ENCODE results near the gene OR51S1. TPM values are rescaled to one million over a fixed set of nuclear protein-coding genes. Genes with fewer than 3 reads are reported as not detected.

The OR51S1 gene
- total RNA-seq, 1 donor from 2014 or later, result not detected

- H3K4me3 Mint-ChIP-seq, result no peak overlapping the region
- DNase-seq (ENCODE audit: low spot score in 2 of 2, unreplicated experiment in 2 of 2), result no peak
- H3K9me3 Mint-ChIP-seq, result no peaks in the 10 kb centered on the region
- H3K27ac Mint-ChIP-seq, result no peak overlapping the region
- no peaks in the 10 kb centered on the region for H3K36me3 Mint-ChIP-seq
- TF ChIP-seq, protein P1, sequence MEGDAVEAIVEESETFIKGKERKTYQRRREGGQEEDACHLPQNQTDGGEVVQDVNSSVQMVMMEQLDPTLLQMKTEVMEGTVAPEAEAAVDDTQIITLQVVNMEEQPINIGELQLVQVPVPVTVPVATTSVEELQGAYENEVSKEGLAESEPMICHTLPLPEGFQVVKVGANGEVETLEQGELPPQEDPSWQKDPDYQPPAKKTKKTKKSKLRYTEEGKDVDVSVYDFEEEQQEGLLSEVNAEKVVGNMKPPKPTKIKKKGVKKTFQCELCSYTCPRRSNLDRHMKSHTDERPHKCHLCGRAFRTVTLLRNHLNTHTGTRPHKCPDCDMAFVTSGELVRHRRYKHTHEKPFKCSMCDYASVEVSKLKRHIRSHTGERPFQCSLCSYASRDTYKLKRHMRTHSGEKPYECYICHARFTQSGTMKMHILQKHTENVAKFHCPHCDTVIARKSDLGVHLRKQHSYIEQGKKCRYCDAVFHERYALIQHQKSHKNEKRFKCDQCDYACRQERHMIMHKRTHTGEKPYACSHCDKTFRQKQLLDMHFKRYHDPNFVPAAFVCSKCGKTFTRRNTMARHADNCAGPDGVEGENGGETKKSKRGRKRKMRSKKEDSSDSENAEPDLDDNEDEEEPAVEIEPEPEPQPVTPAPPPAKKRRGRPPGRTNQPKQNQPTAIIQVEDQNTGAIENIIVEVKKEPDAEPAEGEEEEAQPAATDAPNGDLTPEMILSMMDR (IDR thresholded peaks at IDR 0.05; ENCODE audit: unreplicated experiment), result no peak
- no peaks in the 10 kb centered on the region for H3K4me1 Mint-ChIP-seq
- no peaks in the 10 kb centered on the region for H3K27me3 Mint-ChIP-seq (ENCODE audit: low read depth)
Observed at GRCh38 chr11:4830346-4830745, 18.7 kb downstream of the OR51S1 start.

- Mint-ChIP-seq H3K27ac (no peak overlapping the region), H3K9me3 (no peaks in the 10 kb centered on the region), H3K27me3 (ENCODE audit: low read depth) (peaks cover 2% of the 10 kb centered on the region), H3K36me3 (no peaks in the 10 kb centered on the region), H3K4me3 (no peak overlapping the region), H3K4me1 (no peaks in the 10 kb centered on the region)
- TF ChIP-seq, protein P1 (IDR thresholded peaks at IDR 0.05; ENCODE audit: unreplicated experiment), result no peak
- DNase-seq (ENCODE audit: low spot score in 2 of 2, unreplicated experiment in 2 of 2), result no peak
Observed at GRCh38 chr11:4826425-4826824, 22.6 kb downstream of the OR51S1 start.

- peaks cover 4% of the 10 kb centered on the region for H3K27me3 Mint-ChIP-seq (ENCODE audit: low read depth)
Observed at GRCh38 chr11:4825132-4825531, 23.9 kb downstream of the OR51S1 start.

GRCh38 chr11:4821021-4821420 lies 28.0 kb downstream of the OR51S1 start, which contains the start of gene OR51F2:
Gene OR51F2 (plus strand): TSS chr11:4821321. CDS start chr11:4821422, 101 bp downstream.
- TF ChIP-seq, protein P1 (IDR thresholded peaks at IDR 0.05; ENCODE audit: unreplicated experiment), result no peak
- no peak within 1 kb of the TSS for H3K4me3 Mint-ChIP-seq
- no peaks in the 10 kb centered on the region for H3K36me3 Mint-ChIP-seq
- DNase-seq (ENCODE audit: low spot score in 2 of 2, unreplicated experiment in 2 of 2), result no peak
- H3K27ac Mint-ChIP-seq, result no peak within 1 kb of the TSS
- H3K9me3 Mint-ChIP-seq, result no peaks in the 10 kb centered on the region
- no peaks in the 10 kb centered on the region for H3K4me1 Mint-ChIP-seq
- H3K27me3 Mint-ChIP-seq (ENCODE audit: low read depth), result peaks cover 7% of the 10 kb centered on the region

More at GRCh38 chr11:4825132-4825531, 23.9 kb downstream of the OR51S1 start:
- TF ChIP-seq, protein P1 (IDR thresholded peaks at IDR 0.05; ENCODE audit: unreplicated experiment), result no peak
- no peak for DNase-seq (ENCODE audit: low spot score in 2 of 2, unreplicated experiment in 2 of 2)
- H3K4me1 Mint-ChIP-seq, result no peaks in the 10 kb centered on the region
- no peak overlapping the region for H3K4me3 Mint-ChIP-seq
- H3K27ac Mint-ChIP-seq, result no peak overlapping the region
- H3K9me3 Mint-ChIP-seq, result no peaks in the 10 kb centered on the region
- H3K36me3 Mint-ChIP-seq, result no peaks in the 10 kb centered on the region

DNA sequence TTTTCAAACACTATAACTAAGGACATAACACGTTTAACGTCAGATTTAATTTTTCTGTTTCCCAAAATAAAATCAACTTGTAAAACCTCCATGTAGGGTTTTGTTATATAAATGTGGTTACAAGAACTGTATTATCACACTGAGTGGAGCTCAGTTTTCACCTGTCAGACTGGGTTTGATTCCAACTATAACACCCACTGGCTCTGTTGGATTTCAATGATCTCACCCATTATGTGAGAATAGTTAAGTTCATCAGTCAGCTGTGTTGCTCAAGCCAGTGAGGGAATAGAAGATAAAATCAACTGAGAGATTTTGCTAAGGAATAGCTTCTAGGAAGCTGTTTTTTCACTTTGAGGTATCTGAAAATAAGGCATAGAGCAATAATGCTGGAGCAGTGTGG lies 39.8 kb downstream of the OR51S1 start:
- H3K36me3 Mint-ChIP-seq, result no peaks in the 10 kb centered on the region
- no peaks in the 10 kb centered on the region for H3K9me3 Mint-ChIP-seq
- TF ChIP-seq, protein P1 (IDR thresholded peaks at IDR 0.05; ENCODE audit: unreplicated experiment), result no peak

DNA sequence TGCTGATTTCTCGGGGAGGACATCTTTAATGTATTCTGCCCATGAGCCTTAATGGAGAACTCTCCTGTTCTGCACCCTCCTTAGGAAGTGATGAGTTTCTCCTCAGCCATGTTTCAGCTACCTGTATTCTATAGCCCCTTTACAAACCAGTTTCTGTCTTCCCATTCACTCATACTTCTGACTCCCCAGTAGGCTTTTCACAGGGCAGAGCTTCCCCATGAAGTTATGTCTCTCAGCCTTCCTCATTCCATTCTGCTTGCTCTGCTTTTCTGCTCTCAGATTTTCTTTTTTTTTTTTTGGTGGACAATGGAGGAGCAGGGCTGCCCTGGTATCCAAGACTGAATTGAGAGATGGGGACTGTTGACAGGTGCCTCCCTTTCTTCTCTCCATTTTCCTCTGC lies 40.5 kb downstream of the OR51S1 start:
- Mint-ChIP-seq H3K27me3 (ENCODE audit: low read depth) (peaks cover 5% of the 10 kb centered on the region), H3K4me3 (no peak overlapping the region), H3K27ac (no peak overlapping the region), H3K36me3 (no peaks in the 10 kb centered on the region), H3K9me3 (no peaks in the 10 kb centered on the region), H3K4me1 (no peaks in the 10 kb centered on the region)
- no peak for DNase-seq (ENCODE audit: low spot score in 2 of 2, unreplicated experiment in 2 of 2)
- TF ChIP-seq, protein P1 (IDR thresholded peaks at IDR 0.05; ENCODE audit: unreplicated experiment), result no peak

More for the DNA sequence above, 39.8 kb downstream of the OR51S1 start:
- Mint-ChIP-seq H3K27me3 (ENCODE audit: low read depth) (peaks cover 9% of the 10 kb centered on the region), H3K27ac (no peak overlapping the region), H3K4me1 (no peaks in the 10 kb centered on the region), H3K4me3 (no peak overlapping the region)
- DNase-seq (ENCODE audit: low spot score in 2 of 2, unreplicated experiment in 2 of 2), result no peak

Measured in mesothelial cell of epicardium (in vitro differentiated cells).